GM18870 (cell line): Measurements from ENCODE around the gene SYT9.
"Not testable (repeated sequence)": the region's sequence is repeated elsewhere in the genome, so short reads cannot be mapped to it uniquely, and the experiment has no call there.

ENCODE experiments used
- ATAC-seq: cut with Tn5 transposase; IDR thresholded peaks from one replicate; pipeline ENCODE4 v1.9.1; 2021; ENCODE audit warnings: moderate library complexity; ENCODE audit not compliant: unreplicated experiment

The SYT9 gene

GRCh38 chr11:7332962-7333361, 81.3 kb downstream of the SYT9 start:
- ATAC-seq: no peak

- ATAC-seq: not testable (repeated sequence)
These were observed 83.7 kb downstream of the SYT9 start for GRCh38 chr11:7335442-7335841.

- ATAC-seq: no peak
These were observed 89.8 kb downstream of the SYT9 start for GRCh38 chr11:7341551-7341950.

GRCh38 chr11:7347611-7348431, 96.1 kb downstream of the SYT9 start:
- no peak for ATAC-seq

GRCh38 chr11:7348432-7349304, 97.0 kb downstream of the SYT9 start:
- no peak for ATAC-seq

- no peak for ATAC-seq
These were observed 99.5 kb downstream of the SYT9 start for GRCh38 chr11:7351228-7351627.

GRCh38 chr11:7353100-7353499, 101.4 kb downstream of the SYT9 start:
- ATAC-seq: no peak

GRCh38 chr11:7364660-7365059, 113.0 kb downstream of the SYT9 start:
- ATAC-seq: no peak

GRCh38 chr11:7367803-7368202, 116.1 kb downstream of the SYT9 start:
- ATAC-seq: no peak

GRCh38 chr11:7376386-7376785, 124.7 kb downstream of the SYT9 start:
- no peak for ATAC-seq

- no peak for ATAC-seq
These were observed 130.2 kb downstream of the SYT9 start for GRCh38 chr11:7381937-7382336.

GRCh38 chr11:7383406-7383805, 131.7 kb downstream of the SYT9 start:
- ATAC-seq: no peak

GRCh38 chr11:7384691-7385090, 133.0 kb downstream of the SYT9 start:
- ATAC-seq: no peak

- no peak for ATAC-seq
These were observed 133.8 kb downstream of the SYT9 start for GRCh38 chr11:7385532-7385931.

GRCh38 chr11:7413961-7414915, 162.5 kb downstream of the SYT9 start:
- ATAC-seq: no peak

- no peak for ATAC-seq
These were observed 163.5 kb downstream of the SYT9 start for GRCh38 chr11:7414973-7415817.

- ATAC-seq: no peak
These were observed 164.4 kb downstream of the SYT9 start for GRCh38 chr11:7416080-7416479.

- ATAC-seq: no peak
These were observed 165.6 kb downstream of the SYT9 start for GRCh38 chr11:7417328-7417727.

GRCh38 chr11:7418061-7418460, 166.4 kb downstream of the SYT9 start:
- no peak for ATAC-seq

GRCh38 chr11:7418906-7419305, 167.2 kb downstream of the SYT9 start:
- no peak for ATAC-seq
